ENCODE results near the gene RPS6KA5.
"Not testable (repeated sequence)": the region's sequence is repeated elsewhere in the genome, so short reads cannot be mapped to it uniquely, and the experiment has no call there.

The RPS6KA5 gene

DNA sequence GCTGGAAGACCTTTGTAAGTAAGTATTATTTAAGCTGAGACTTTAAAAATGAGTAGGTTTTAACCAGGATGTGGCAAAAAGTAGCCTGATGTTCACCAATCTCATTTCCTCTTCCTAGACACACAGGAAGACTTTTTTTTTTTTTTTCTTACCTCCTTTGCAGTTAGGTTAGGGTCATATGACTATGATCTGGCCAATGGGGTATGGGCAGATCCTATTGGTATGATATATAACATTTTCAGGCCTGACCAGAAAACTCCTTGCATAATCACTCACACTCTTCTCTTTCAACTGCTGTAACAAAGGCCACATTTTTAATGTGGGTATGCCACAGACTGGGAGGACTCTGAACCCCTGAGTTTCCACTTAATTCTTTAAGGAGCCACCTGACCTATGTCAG lies 2.7 kb upstream of the RPS6KA5 start:
- no peak for DNase-seq

DNA sequence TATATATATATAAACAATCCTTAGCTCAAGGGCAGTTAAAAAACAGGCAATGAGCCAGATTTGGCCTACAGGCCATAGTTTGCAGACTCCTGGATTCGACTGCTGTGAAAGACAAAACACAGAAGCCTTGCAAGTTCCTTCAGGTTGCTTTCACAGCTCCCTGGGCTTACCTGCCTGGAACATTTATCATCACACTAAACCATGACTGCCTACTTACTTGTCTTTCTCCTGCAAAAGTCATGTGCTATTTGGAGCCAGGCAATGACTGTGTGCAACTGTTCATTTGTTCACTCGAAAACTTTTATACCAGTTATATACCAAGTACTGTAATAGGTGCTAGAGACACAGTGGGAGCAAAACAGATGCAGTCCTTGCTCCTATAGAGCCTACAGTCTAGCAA lies 2.2 kb upstream of the RPS6KA5 start:
- DNase-seq = no peak

DNA sequence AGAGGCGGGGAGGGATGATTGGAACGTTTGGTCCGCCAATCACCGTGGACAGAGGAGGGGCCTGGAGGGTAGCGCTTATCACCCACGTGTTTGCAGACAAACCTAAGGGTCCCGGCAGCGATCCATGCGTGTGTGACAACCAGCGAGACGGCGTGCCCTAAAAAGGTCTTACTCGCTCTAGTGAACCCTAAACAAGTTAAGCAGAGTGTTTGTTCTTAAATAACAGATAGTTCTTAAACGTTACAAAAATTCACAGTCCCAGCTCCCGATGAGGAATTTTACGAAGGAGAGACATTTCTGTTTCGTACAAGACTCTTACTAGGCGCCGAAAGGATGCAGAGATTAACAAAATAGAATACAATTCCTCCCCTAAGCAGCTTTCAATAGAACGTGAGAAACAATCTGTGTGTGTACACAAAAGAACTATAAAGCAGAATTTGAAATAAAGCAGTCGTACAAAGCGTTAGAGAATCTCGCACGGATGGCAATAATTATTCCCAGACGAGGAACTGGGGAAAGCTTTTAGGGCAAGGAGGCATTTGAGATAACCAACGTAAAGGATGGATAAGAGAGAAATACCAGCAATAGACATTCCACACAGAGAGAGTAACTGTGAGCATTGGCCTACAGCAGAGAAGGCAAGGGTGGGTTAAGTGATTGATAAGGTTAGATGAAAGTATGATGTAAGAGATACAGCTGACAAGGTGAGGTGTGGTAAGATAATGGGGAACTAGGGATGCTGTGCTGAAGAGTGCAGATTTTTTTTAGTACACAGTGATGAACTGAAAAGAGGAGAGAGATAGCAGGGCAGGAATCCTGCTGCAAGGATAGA lies 831 bp upstream of the RPS6KA5 start:
- no peak for DNase-seq

DNA sequence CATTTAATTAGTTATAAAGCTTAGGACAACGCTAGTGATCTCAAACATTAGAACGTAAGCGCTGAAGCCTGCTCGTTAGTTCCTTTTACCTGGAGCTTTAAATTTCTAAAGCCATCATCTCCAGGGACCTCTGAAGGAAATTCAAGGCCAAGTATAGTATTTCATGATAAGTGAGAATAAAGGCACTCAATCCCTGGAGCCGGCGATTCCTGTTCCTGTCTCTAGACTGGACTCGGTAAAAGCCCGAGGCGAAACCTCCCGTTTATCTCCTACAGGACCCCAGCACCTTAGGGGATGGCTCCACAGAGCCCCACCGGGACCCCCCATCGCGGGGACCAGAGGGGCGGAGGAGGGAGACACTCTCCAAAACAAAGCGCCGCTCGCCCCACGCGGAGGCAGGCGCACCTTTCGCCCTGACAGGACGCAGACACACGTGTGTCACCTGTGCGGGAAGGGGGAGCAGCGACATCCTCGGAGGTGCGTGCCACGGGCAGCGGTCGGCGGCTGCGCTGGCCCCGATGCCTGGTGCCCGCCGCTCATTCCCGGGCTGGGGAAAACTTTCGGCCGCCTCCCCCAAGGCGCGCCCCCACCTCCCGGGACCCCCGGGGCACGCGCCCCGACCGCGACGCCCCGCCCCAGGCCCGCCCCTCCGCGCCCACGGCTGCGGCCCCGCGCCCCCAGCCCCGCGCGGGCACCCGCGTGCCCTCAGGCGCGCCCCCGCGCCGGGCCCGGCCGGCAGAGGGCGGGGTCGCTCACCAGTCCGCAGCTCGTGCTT lies 678 bp downstream of the RPS6KA5 start:
- peak; percentile 76 for DNase-seq

DNA sequence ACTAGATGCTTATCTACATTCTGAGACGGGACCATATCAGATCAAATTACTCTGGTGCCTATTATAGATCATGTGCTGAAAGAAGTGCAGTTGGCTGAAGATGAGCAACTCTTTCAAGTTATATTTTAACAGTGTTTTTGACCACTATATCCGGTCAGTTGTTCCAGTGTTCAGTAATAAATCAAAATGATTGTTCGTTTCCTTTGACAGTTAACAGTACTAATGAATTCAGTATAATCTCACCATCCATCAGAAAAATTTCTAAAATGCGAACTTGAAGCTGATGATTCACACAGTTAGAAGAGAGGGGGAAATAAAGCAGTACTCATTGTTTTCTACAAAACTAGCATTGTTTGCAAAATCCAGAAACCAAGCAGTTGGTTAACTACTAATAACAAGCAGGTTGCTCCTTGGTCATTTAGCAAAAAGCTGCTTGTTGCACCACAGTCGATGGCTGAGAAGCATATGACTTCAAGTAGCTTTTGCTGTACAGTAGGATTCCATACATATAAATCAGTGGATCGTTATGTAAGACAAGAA lies 2.3 kb downstream of the RPS6KA5 start:
- no peak for DNase-seq

DNA sequence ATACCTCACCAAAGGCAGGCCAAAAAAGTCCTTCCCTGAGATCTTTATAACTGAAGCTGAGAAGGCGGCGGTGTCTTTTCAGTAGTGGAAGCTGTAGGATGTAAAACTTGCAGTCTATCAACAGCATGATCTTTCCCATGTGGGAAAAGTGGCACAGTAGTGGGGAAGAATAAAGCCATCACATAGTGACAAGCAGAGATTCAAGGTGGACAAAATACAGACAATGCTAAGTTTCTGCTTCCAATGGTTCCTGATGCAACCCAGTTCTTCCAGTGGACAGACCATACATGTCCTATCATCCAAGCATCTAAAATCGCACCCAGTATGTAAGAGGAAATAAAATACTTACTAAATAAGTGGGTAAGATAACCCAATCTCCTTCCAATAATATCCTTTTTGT lies 4.1 kb downstream of the RPS6KA5 start:
- no peak for DNase-seq

DNA sequence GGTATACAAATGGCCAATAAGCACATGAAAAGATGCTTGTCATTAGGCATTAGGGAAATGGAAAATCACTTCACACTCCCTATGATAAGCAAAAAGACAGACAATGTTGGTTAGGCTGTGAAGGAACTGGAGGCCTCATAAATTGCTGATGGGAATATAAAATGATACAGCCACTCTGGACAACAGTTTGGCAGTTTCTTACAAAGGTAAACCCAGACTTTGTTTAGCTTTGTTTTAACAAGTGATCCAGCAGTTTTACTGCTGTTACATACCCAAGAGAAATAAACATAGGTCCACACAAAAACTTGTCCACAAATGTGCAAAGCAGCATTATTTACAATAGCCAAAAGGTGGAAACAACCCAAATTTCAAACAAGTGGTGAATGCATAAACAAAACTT lies 5.4 kb downstream of the RPS6KA5 start:
- DNase-seq = no peak

DNA sequence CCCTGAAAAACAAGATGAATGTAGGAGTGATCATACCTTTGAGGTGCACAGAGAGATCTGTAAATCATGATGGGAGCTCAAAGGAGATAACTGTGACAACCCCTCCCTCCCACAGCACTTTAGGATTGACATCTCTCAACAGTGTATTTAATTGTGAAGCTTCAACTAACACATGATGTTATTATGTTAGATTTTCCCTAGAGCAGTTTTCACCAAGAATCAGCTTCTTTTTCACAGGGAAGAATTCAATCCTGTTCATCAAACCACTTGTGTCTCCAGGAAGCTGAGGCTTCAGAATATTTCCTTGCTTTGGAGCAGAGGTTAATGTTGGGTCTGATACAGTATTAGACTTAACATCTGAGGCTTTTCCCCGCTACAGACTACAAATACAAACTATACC lies 11.8 kb downstream of the RPS6KA5 start:
- DNase-seq = no peak

DNA sequence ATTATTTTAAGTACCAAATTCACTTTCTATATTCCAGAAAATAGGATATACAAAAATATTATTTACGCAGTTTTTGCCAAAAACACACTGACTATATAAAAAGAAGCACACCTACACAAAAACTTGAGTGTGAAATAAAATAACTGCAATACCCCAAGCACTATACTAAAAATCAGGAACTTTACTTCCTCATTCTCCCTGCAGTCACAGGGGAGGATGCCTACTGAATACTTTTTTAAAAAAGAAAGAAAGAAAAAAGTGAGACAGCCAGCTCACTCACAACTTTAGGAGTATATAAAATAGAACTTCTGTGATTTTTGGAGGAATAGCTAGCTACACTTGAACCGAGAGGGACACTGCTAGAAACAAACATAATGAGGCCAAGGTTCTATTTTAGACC lies 12.2 kb downstream of the RPS6KA5 start:
- DNase-seq = no peak

DNA sequence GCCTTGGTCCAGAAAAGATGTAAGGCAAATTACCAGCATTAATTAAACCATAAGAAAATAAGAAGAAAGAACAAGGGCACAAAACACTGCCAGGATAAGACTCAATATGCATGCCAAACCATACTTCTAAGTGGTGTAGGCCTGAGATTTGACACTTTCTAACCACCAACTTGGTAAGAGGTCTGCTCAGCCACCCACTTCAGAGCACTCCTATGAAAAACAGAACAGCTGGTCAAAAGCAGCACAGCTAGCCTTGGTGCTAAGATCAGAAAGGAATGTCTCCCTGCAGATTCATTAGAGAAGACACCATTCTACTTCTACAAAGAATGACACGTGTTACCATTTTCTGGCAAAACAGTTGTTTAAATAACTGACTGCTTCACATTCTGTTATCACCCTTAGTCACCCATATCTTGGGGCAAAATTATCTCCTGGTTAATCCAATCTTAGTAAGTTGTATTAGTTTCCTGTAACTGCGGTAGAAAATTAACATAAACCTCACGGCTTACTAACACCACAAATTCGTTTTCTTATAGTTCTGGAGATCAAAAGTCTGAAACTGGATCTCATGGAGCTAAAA lies 13.2 kb downstream of the RPS6KA5 start:
- DNase-seq = no peak

DNA sequence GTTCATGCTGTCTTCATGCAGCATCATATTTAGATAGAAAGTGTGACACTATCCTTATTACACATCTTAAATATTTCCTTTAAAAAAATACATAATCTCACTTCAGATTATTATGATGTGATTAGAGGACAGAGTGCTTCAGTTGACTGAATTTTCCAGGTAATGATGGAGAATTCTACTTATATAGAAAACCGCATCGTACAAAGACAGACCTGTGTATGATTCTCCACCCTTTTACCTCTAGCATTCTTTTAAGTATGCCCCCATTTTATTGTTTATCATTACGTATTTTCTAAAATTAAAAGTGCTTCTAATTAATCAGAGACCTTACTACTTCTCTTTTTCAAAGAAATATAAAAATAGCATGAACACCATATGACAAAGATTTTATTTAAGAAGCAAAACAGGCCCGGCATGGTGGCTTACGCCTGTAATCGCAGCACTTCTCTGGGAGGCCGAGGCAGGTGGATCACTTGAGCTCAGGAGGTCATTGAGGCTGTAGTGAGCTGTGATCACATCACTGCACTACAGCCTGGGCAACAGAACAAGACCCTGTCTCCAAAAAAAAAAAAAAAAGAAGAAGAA lies 13.9 kb downstream of the RPS6KA5 start:
- DNase-seq = no peak

DNA sequence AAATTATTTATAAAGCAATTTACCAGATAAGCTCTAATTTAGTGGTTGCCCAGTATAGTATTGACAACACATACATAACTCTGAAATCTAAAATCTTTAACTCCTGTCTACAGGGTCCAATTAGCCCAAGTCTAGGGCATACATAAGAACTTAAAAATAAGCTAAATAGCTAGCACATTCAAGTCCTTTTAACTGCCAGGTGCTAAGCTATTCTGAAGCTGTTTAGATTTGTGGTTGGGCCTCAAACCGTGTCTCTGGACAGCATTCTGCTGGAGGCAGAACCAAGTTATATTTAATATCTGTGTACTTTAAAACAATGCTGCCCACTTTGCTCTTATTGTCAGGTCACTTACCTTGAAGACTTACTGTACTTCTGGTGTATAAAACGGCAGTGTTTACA lies 19.0 kb downstream of the RPS6KA5 start:
- DNase-seq = no peak

DNA sequence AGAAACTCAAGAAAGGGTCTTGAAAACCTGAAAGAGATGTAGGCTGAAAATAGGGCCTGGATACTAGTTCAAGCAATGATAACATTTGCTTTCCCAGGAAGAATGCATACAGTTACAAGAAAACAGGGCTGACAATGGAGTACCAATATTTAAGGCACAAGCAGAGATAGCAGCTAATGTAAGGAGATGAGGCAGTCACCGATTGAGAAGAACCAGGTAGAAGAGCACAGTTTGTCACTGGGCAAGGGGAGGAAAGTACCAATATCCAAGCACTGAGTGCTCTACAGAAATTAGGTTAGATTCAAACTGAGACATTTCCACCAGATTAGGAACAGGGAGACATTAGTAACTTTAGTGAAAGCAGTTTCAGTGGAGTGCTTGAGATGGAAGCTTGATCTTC lies 19.9 kb downstream of the RPS6KA5 start:
- DNase-seq = no peak

DNA sequence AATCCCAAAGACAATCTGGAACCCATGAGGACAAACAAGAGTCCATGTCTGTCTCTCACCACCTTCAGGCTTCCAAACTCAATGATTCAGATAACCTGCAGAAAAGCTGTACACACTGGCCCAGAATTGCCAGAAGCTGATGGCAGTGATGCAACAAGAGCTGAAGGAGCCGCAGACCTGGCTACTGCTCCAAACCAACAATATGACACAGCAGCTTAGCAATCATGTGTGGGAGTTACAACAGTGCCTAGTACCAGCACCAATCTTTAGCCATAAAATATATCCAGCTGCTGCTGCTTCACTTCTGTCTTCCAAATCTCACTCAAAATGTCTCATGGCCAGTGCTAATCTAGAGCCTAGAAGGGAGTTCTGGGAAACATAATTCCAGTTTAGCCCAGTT lies 22.0 kb downstream of the RPS6KA5 start:
- DNase-seq = no peak

DNA sequence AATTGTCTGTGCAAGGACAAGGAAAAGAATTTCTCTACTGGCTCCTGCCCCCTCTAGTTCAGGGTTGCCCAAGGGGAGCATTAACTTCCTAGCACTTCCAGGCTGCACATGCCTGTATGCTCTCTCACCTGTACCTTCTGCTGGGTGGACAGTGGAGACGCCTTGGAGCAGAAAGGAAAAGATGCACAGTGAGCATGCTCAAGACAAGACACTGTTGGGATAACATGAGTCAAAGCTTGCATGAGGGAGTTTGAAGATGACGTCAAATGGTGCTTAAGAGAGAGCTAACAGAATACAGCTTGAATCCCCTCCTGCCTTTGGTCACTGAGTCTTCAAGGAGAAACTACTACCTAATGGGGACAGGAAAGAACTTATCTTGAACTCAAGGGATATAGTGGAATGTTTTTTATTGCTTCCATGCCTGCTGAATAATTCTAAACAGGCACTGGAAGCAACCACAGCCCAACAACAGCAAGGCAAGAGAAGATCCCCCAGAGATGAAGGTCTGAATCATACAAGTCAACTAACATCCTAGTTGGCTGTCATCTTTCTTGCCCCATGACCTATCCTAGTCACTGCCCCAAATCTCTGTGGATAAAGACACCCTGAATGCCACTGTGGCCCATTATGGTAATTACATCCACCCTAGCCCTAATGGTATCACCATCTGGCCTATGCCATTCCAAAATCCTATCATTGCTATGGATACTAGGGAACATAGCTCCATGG lies 23.5 kb downstream of the RPS6KA5 start:
- DNase-seq = no peak

DNA sequence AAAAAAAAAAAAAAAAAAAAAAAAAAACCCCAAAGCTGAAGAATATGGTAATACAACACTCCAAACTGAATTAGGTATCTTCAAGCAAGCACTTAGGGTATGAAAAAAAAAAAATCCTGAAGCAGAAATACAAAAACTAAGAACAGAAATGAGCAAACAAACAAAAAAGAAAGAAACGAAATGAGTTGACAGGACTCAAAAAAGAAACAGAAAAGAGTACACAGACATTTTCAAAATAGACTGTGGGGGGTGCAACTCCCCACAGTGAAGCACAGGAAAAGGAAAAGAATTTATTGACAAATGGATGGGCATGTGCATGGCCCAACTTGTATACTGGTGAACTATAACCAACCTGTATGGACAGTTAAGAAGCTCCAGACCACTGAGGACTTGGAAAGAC lies 24.6 kb downstream of the RPS6KA5 start:
- no peak for DNase-seq

DNA sequence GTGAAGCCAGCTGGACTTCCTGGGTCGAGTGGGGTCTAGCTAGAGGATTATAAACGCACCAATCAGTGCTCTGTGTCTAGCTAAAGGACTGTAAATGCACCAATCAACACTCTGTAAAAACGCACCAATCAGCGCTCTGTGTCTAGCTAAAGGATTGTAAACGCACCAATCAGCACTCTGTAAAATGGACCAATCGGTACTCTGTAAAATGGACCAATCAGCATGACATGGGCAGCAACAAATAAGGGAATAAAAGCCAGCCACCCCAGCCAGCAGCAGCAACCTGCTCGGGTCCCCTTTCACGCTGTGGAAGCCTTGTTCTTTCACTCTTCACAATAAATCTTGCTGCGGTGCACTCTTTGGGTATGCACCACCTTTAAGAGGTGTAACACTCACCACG lies 26.1 kb downstream of the RPS6KA5 start:
- not testable (repeated sequence) for DNase-seq

DNA sequence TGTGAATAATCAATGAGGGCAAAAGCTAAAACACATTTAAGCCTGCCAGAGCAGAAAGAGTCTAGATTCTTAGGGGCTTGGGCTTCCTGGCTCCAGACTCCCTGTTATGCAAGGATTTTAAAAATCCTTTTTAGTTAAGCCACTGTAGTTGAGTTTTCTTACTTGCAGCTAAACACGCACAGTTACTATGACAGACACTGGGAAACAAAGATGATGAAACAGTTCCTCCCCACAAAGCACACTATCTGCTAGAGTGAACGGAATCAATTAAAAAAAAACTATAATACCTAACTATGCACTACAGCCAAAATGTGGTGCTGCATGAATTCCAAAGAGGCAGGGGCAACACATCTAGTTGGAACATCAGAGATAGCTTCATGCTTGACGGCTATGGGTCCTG lies 28.2 kb downstream of the RPS6KA5 start:
- no peak for DNase-seq

DNA sequence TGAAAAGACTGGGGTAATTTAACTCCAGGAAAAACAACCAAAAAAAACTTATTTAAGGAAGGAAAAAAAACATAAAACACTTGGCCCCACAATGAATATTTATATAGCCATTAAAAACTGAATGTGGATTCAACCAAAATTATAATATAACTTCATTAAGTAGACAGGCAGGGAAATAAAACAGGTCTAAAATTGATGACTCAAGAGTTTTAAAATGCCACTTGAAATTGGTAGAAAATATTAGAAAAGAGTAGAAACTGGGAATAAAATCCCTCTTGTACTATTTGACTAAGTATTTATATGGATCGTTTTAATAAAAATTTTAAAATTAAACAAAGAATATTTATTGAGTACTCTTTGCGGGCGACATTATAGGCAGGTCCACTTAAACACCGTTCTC lies 28.8 kb downstream of the RPS6KA5 start:
- no peak for DNase-seq

DNA sequence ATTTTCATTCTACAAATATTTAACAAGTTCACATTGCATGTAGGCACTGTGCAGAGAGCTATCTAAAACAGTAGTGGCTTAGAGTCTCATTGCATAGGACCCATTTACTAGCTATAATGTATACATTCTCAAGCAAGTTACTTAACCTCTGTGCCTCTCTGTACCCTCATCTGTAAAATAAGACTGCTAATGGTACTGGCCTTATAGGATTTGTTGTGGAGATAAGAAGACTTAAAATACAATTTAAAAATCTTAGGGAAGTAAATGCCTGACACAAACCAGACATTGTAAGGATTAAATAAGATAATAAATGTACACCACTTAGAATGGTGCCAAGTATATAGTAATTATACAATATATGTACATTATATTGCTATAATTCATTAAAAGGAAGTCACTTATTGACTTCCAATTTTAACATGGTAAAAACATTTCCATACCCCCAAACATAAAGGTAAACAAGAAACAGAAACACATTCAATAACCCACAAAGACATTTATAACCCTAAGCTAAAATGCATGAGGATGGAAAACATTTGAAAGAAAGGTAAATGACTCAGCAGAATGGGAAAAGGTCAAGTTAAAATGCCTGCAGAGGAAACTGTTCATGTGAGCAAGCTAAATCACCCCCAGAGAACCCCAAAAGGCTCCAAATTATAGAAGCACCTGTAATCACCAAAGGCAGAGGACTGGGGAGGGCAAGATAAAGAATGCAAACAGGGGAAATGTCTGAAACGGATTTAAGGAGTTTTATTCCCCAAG lies 30.8 kb downstream of the RPS6KA5 start:
- DNase-seq = no peak

DNA sequence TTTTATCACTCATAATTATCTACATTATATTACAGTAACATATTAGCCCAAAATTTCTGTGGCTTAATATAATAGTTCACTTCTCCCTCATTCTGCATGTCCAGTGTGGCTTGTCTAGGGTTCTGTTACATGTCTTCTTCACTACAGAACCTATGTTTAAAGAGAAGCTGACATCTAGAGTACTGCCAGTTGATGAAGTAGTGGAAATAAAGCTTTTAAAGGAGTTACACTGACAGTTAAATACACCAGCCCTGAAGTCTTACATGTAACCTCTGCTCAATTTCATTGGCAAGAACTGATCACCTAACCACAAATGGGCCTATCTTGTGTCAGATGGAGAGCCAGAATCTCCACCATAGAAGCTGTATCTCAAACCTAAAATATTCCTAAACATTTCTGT lies 32.9 kb downstream of the RPS6KA5 start:
- DNase-seq = no peak

DNA sequence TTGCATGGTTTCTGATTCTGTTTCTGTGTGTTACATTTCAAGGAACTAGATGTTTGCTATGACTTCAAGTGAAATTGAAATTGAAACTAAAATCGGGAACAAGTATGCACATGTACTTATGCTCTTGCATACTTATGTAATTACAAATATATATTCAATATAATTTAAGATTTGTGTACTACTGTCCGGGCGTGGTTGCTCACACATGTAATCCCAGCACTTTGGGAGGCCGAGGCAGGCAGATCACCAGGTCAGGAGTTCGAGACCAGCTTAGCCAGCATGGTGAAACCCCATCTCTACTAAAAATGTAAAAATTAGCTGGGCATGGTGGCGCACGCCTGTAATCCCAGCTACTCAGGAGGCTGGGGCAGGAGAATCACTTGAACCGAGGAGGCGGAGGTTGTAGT lies 37.8 kb downstream of the RPS6KA5 start:
- not testable (repeated sequence) for DNase-seq

All from eye (tissue), 1 donor.